Fibroblast of lung (primary cell): ENCODE measurements around the gene SLC4A9. TPM values are rescaled to one million over a fixed set of nuclear protein-coding genes. Genes with fewer than 3 reads are reported as not detected.
A peak's percentile ranks its signal among the peaks of the same experiment; 100 is the strongest.

Source experiments
- DNase-seq, 2 donors: peaks; one replicate each; pipeline versions ENCODE4 v3.0.0 to v3.0.0-alpha.2; 2010; ENCODE audit warnings: low read depth in 2 of 2
- H2AFZ ChIP-seq: 2 replicates; pipeline ENCODE4 v1.5.1; 2012; ENCODE audit warnings: low read length, control low read depth, inconsistent platforms
- H3K27ac ChIP-seq: 2 replicates; pipeline ENCODE4 v1.5.1; 2011; ENCODE audit warnings: low read length, control low read depth; ENCODE audit not compliant: insufficient read depth
- H3K27me3 ChIP-seq: 2 replicates; pipeline ENCODE4 v1.5.1; 2011; ENCODE audit warnings: mild to moderate bottlenecking, low read length; ENCODE audit not compliant: control insufficient read depth, insufficient read depth
- H3K36me3 ChIP-seq: 2 replicates; pipeline ENCODE4 v1.5.1; 2011; ENCODE audit warnings: low read length; ENCODE audit not compliant: control insufficient read depth, insufficient read depth
- H3K4me1 ChIP-seq: 2 replicates; pipeline ENCODE4 v1.5.1; 2011; ENCODE audit warnings: low read length; ENCODE audit not compliant: control insufficient read depth, insufficient read depth; ENCODE audit errors: extremely low read depth
- H3K4me2 ChIP-seq: 2 replicates; pipeline ENCODE4 v1.5.1; 2011; ENCODE audit warnings: low read length, control low read depth; ENCODE audit not compliant: insufficient read depth; ENCODE audit errors: extremely low read depth
- H3K4me3 ChIP-seq, 4 experiments: fragments of 200-600 bp in 1 of 4; sonication (generic) in 1 of 4; replicated peaks in 1 of 4; 2 replicates each; pipeline ENCODE4 v1.5.1; 2011 to 2016; ENCODE audit warnings: low read length in 4 of 4, low read depth in 3 of 4, mild to moderate bottlenecking in 3 of 4, control low read depth in 2 of 4, inconsistent platforms in 1 of 4, mixed read lengths in 1 of 4; ENCODE audit not compliant: insufficient read depth in 1 of 4; ENCODE audit errors: control extremely low read depth in 1 of 4
- H3K79me2 ChIP-seq: 2 replicates; pipeline ENCODE4 v1.5.1; 2012; ENCODE audit warnings: mild to moderate bottlenecking, low read length, inconsistent platforms; ENCODE audit not compliant: control insufficient read depth, insufficient read depth
- H3K9ac ChIP-seq: 2 replicates; pipeline ENCODE4 v1.5.1; 2011; ENCODE audit warnings: mild to moderate bottlenecking, low read length, control low read depth; ENCODE audit not compliant: insufficient read depth
- H3K9me3 ChIP-seq: 2 replicates; pipeline ENCODE4 v1.5.1; 2012; ENCODE audit warnings: low read depth, low read length; ENCODE audit not compliant: control insufficient read depth, insufficient read depth
- H4K20me1 ChIP-seq: 2 replicates; pipeline ENCODE4 v1.5.1; 2011; ENCODE audit warnings: low read length; ENCODE audit not compliant: control insufficient read depth, insufficient read depth; ENCODE audit errors: extremely low read depth
- CTCF ChIP-seq, 2 donors: IDR thresholded peaks in 1 of 2; conservative IDR thresholded peaks in 1 of 2; 1 replicate in 1 of 2; 2 replicates in 1 of 2; pipeline ENCODE4 v1.5.1; 2011 to 2012; ENCODE audit warnings: low read length in 2 of 2, control low read depth in 1 of 2, inconsistent platforms in 1 of 2, low read depth in 1 of 2, mild to moderate bottlenecking in 1 of 2
- EZH2 ChIP-seq: IDR thresholded peaks from 2 replicates; pipeline ENCODE4 v1.5.1; 2012; ENCODE audit warnings: low read length, control low read depth, mild to moderate bottlenecking; ENCODE audit errors: missing control alignments
- polyA plus RNA-seq, 2 donors: library from polyadenylated mRNA; depleted of rRNA in 1 of 2; stranded (reverse) in 1 of 2; unstranded in 1 of 2; fragments of >200 nt; gene quantifications; 2 replicates each; pipeline ENCODE4 v1.2.1, GENCODE V29; 2011 to 2012; ENCODE audit warnings: missing spikeins in 1 of 2
- total RNA-seq: library from RNA; depleted of rRNA; stranded (reverse); fragments of >200 nt; gene quantifications from 2 replicates; pipeline ENCODE4 v1.2.1, GENCODE V29; 2014

The SLC4A9 gene
- total and polyA plus RNA-seq, 2 donors (not counting 1 experiment from before 2014, with no cell fraction given): not detected

GRCh38 chr5:140312067-140312790 lies 47.8 kb upstream of the SLC4A9 start:
- Histone ChIP-seq H3K9ac (no peak overlapping the region), H3K79me2 (no peaks in the 10 kb centered on the region), H3K27me3 (no peaks in the 10 kb centered on the region), H3K4me3 (no peak overlapping the region), H3K4me1 (peaks cover 17% of the 10 kb centered on the region), H3K9me3 (no peaks in the 10 kb centered on the region), H3K4me2 (peak overlapping the region; percentile 36), H3K27ac (peak overlapping the region; percentile 69), H3K36me3 (no peaks in the 10 kb centered on the region), H2AFZ (no peak overlapping the region), H4K20me1 (no peaks in the 10 kb centered on the region)
- DNase-seq: peak; percentile 87 to 98
- no peak for TF ChIP-seq CTCF (conservative IDR thresholded peaks at IDR 0.05 in 1 of 2, IDR thresholded peaks at IDR 0.05 in 1 of 2; ENCODE audit: low read depth in 1 of 2, low read length in 2 of 2)

GRCh38 chr5:140312791-140313189 lies 47.2 kb upstream of the SLC4A9 start:
- peak overlapping the region; percentile 66 for H3K27ac ChIP-seq
- H3K79me2 ChIP-seq: no peaks in the 10 kb centered on the region
- H3K27me3 ChIP-seq: no peaks in the 10 kb centered on the region
- no peak overlapping the region for H3K4me3 ChIP-seq
- H3K36me3 ChIP-seq: no peaks in the 10 kb centered on the region
- no peak overlapping the region for H2AFZ ChIP-seq
- H4K20me1 ChIP-seq: no peaks in the 10 kb centered on the region
- no peak overlapping the region for H3K9ac ChIP-seq
- peaks cover 17% of the 10 kb centered on the region for H3K4me1 ChIP-seq
- no peak for TF ChIP-seq CTCF (conservative IDR thresholded peaks at IDR 0.05 in 1 of 2, IDR thresholded peaks at IDR 0.05 in 1 of 2; ENCODE audit: low read depth in 1 of 2, low read length in 2 of 2)
- no peak for TF ChIP-seq EZH2
- DNase-seq: no peak
- H3K9me3 ChIP-seq: no peaks in the 10 kb centered on the region
- no peak overlapping the region for H3K4me2 ChIP-seq

- no peak overlapping the region for H3K9ac ChIP-seq
- no peaks in the 10 kb centered on the region for H3K36me3 ChIP-seq
- no peaks in the 10 kb centered on the region for H3K79me2 ChIP-seq
- H3K4me2 ChIP-seq: no peak overlapping the region
- no peak for TF ChIP-seq EZH2
- TF ChIP-seq CTCF (conservative IDR thresholded peaks at IDR 0.05 in 1 of 2, IDR thresholded peaks at IDR 0.05 in 1 of 2; ENCODE audit: low read depth in 1 of 2, low read length in 2 of 2): no peak
- H3K4me1 ChIP-seq: peaks cover 7% of the 10 kb centered on the region
- H3K27ac ChIP-seq: no peak overlapping the region
- H4K20me1 ChIP-seq: no peaks in the 10 kb centered on the region
- DNase-seq: peak in 1 of 2 donors; percentile 87
- no peaks in the 10 kb centered on the region for H3K27me3 ChIP-seq
- no peaks in the 10 kb centered on the region for H3K9me3 ChIP-seq
- no peak overlapping the region for H2AFZ ChIP-seq
- no peak overlapping the region for H3K4me3 ChIP-seq
Observed at GRCh38 chr5:140317859-140318258, 42.1 kb upstream of the SLC4A9 start.
